Activated CD4-positive, alpha-beta T cell treated with anti-CD3 and anti-CD28 coated beads, Interleukin-10, Interleukin-2, amounts not matched to agents 100 ng/mL and 50 ng/mL, durations not matched to agents 16 hours and 8 hours (primary cell): Measurements from ENCODE around the gene TTC31.

Source experiments
- DNase-seq: peaks from one replicate; pipeline ENCODE4 v3.0.0-alpha.2; 2020

The TTC31 gene

GRCh38 chr2:74527741-74528140 lies 44.9 kb downstream of the TTC31 start:
- DNase-seq: no peak

- no peak for DNase-seq
Measured at GRCh38 chr2:74528600-74529356, 45.9 kb downstream of the TTC31 start.

- peak; percentile 99 for DNase-seq
Measured at GRCh38 chr2:74529357-74530238, 46.7 kb downstream of the TTC31 start, which contains the start of the genes AUP1 and HTRA2. TSS of gene AUP1 (minus strand) at chr2:74529706. CDS start at chr2:74529629, 77 bp downstream. TSS of gene HTRA2 (plus strand) at chr2:74529933. CDS start at chr2:74530007, 74 bp downstream.

GRCh38 chr2:74530239-74531187 lies 47.6 kb downstream of the TTC31 start:
- peak; percentile 83 for DNase-seq

DNA sequence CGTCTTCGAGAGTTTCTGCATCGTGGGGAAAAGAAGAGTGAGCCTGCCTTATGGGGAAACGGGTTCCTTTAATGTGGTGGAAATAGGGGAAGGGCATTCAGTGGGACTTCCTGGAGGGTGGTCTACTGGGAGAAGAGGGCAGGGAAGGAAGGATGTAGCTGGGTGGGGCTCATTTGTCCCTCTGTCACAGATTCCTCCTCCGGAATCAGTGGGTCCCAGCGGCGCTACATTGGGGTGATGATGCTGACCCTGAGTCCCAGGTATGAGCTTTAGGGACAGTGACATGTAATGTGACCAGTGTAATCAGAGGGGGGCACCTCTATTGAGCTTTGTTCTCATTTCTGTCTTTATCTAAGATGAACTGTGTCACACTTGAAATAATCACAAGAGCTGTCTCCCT lies 48.8 kb downstream of the TTC31 start:
- no peak for DNase-seq

- peak; percentile 49 for DNase-seq
Measured at GRCh38 chr2:74532222-74532621, 49.3 kb downstream of the TTC31 start.

GRCh38 chr2:74533464-74533863 lies 50.6 kb downstream of the TTC31 start:
- no peak for DNase-seq

- DNase-seq: no peak
Measured at GRCh38 chr2:74534411-74534810, 51.5 kb downstream of the TTC31 start.

DNA sequence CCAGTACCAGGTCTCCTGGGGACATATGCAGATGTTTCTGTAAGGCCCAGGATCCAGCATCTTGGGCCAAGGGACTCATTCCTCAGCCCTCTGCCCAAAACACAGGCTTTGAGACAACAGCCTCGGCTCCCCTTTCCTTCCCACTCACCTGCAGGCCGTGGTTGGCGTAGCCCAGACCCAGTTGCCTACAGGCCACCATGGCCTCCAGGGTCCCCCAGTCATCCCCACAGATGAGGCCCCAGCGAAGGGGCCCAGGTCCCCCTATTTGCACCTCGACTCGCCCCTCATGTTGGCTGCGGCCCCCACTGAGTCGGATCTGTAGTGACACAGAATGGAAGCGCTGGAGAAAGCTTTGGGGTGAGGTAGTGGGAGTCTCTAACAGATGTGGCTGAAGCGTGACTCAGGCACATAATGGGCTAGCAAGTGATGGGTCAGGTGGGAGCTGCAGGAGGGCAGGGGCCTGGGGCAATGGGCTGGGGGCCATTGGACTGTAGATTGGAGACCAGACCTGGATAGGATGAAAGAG lies 52.6 kb downstream of the TTC31 start:
- DNase-seq: no peak

DNA sequence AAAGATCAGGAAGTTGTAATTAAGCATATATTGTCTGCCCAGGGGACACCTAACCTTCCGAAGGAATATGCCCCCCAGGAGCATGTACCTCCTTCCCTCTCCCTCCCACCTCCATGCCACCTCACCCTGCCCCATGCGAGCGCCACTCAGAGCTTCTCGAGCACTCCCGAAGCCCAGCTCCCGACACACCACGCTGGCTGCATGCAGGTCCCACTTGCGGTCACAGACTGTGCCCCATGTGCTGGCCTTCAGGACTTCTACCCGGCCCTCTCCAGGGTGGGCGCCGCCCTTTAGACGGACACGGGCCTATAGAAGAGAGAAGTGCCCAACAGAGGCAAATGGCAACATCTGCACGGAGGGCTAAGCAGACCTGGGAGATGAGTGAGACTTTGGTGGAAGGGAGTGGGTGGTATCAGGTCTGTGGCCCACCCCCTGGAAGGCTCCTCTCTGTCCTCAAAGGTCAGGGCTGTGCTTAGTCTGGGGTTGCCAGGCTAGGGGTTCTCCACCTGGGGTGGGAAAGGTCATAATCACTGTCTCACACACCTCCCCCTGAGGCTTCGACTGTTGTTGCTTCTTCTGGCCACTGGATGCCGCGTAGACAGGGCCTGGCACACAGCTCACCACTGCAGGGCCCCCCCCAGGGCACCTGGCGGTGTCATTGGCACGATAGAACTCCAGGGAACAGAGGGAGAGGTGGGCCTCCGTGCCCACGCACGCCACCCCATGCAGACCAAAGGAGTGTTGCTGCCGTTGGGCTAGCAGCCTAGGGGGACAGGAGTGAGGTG lies 53.5 kb downstream of the TTC31 start:
- no peak for DNase-seq

DNA sequence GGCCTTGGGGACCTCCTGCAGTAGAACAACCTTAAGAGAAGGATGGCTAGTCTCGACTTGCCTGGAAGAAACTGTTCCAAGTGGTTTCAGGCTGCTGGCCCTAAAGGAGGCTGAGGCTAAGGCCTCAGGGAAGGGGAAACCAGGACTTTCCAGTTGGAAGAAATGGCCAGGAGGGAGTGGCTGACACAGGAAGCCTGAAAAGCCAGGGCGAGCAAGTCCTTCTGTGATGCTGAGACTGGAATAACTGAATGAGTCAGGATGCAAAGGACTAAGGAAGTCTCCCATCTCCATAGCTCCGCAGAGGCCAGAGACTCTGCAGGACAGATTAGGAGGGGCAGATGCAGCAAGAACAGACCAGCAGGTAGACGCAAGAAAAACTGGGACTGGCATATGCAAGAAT lies 54.3 kb downstream of the TTC31 start:
- DNase-seq: no peak

DNA sequence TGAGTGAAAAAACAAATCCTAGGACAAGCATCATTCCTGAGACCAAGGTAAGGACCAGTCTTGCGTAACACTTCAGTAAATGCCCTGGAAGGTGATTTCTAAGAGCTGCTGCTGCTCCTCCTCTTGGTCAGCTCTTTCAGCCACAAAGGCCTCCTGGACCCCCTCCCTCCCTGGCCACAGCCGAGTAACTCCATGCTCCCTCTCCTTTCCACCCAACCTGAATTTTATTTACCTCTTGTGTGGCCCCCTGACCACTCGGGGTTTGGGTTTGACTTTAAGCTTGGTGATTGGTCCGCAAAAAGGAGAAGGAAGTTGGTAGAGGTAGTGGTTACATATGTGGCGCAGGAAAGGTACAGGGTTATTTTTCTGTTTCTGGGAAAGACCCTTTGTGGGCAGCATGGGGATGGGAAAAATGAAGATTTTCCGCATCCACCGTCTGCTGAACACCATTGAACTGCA lies 56.0 kb downstream of the TTC31 start:
- no peak for DNase-seq

DNA sequence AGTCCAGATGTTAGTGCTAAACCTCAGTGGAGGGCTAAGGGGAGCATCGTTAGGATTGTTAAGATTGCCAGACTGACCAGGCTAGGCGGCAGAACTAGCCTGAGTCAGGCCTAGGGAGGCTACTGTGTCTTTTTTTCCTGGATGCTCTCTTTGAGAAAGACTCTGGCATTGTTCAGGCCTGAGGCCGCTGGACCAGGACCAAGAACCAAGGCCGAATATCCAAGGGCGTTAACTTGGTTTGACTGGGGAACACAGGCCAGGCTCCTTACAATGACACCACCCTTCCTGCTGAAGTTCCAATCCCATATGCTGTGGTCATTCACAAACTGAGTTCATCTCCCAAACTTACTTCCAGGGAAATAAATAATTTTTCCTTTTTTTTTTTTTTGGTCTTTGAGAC lies 57.4 kb downstream of the TTC31 start:
- no peak for DNase-seq

DNA sequence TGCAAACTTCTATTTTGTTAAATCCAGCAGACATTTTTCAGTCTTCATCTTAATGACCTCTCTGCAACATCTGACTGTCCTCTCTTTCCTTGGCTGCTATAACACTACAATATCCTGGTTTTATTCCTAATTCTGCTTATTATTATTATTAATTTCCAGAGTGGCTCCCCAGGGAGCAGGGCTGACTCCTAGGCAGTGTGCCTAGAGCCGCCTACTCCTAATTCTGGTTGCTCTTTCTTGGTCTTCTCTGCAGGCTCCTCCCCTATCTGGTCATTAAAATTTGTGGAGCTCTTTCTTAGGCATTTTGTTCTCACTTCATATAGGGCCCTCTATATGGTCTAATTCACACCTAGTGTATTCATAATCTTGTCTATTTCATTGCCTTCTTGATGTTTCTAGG lies 60.1 kb downstream of the TTC31 start:
- no peak for DNase-seq
